IPS-15b (cell line): ENCODE results near the gene TMPRSS2.
A peak's percentile ranks its signal among the peaks of the same experiment; 100 is the strongest.

ENCODE experiments used
- H3K27me3 ChIP-seq: one replicate; pipeline ENCODE4 v1.6.1; 2013; ENCODE audit warnings: low read length; ENCODE audit not compliant: control insufficient read depth, insufficient read depth
- H3K36me3 ChIP-seq: one replicate; pipeline ENCODE4 v1.6.1; 2013; ENCODE audit warnings: low read length; ENCODE audit not compliant: control insufficient read depth, insufficient read depth
- H3K4me1 ChIP-seq: one replicate; pipeline ENCODE4 v1.6.1; 2013; ENCODE audit warnings: mild to moderate bottlenecking, low read length; ENCODE audit not compliant: control insufficient read depth, insufficient read depth
- H3K4me3 ChIP-seq: one replicate; pipeline ENCODE4 v1.5.1; 2013; ENCODE audit warnings: low read depth, low read length
- H3K9ac ChIP-seq: one replicate; pipeline ENCODE4 v1.6.1; 2013; ENCODE audit warnings: low read depth, mild to moderate bottlenecking, low read length
- H3K9me3 ChIP-seq: one replicate; pipeline ENCODE4 v1.6.1; 2013; ENCODE audit warnings: mild to moderate bottlenecking, low read length; ENCODE audit not compliant: control insufficient read depth, insufficient read depth

TMPRSS2 gene

GRCh38 chr21:41508415-41509144 is 622 bp upstream of the TMPRSS2 start:
- Histone ChIP-seq H3K9me3 (no peaks in the 10 kb centered on the region), H3K4me3 (peak overlapping the region; percentile 68), H3K36me3 (peaks cover 2% of the 10 kb centered on the region), H3K9ac (peak overlapping the region; percentile 24), H3K4me1 (peaks cover 13% of the 10 kb centered on the region), H3K27me3 (peaks cover 20% of the 10 kb centered on the region)

- Histone ChIP-seq H3K36me3 (peaks cover 2% of the 10 kb centered on the region), H3K27me3 (peaks cover 20% of the 10 kb centered on the region), H3K9me3 (no peaks in the 10 kb centered on the region), H3K4me1 (peaks cover 13% of the 10 kb centered on the region), H3K9ac (peak overlapping the region; percentile 54), H3K4me3 (peak overlapping the region; percentile 80)
Measured at GRCh38 chr21:41506611-41507520, 1.1 kb downstream of the TMPRSS2 start.

- Histone ChIP-seq H3K27me3 (peaks cover 20% of the 10 kb centered on the region), H3K4me1 (peaks cover 13% of the 10 kb centered on the region), H3K4me3 (peak overlapping the region; percentile 80), H3K36me3 (peaks cover 2% of the 10 kb centered on the region), H3K9ac (no peak overlapping the region), H3K9me3 (no peaks in the 10 kb centered on the region)
Measured at GRCh38 chr21:41506005-41506594, 1.9 kb downstream of the TMPRSS2 start.

GRCh38 chr21:41504030-41504429 is 3.9 kb downstream of the TMPRSS2 start:
- Histone ChIP-seq H3K9ac (no peak overlapping the region), H3K4me3 (no peak overlapping the region), H3K36me3 (peaks cover 2% of the 10 kb centered on the region), H3K4me1 (peaks cover 13% of the 10 kb centered on the region), H3K27me3 (peaks cover 20% of the 10 kb centered on the region), H3K9me3 (no peaks in the 10 kb centered on the region)

- Histone ChIP-seq H3K4me1 (peaks cover 10% of the 10 kb centered on the region), H3K9me3 (no peaks in the 10 kb centered on the region), H3K4me3 (no peak overlapping the region), H3K36me3 (peaks cover 2% of the 10 kb centered on the region), H3K27me3 (peaks cover 20% of the 10 kb centered on the region), H3K9ac (no peak overlapping the region)
Measured at GRCh38 chr21:41503331-41503730, 4.6 kb downstream of the TMPRSS2 start.

- Histone ChIP-seq H3K36me3 (peaks cover 2% of the 10 kb centered on the region), H3K27me3 (peaks cover 18% of the 10 kb centered on the region), H3K4me3 (no peak overlapping the region), H3K9ac (no peak overlapping the region), H3K4me1 (peaks cover 10% of the 10 kb centered on the region), H3K9me3 (no peaks in the 10 kb centered on the region)
Measured at GRCh38 chr21:41501919-41502318, 6.0 kb downstream of the TMPRSS2 start.

GRCh38 chr21:41500931-41501381 is 7.0 kb downstream of the TMPRSS2 start:
- Histone ChIP-seq H3K4me3 (no peak overlapping the region), H3K27me3 (peaks cover 9% of the 10 kb centered on the region), H3K36me3 (peaks cover 2% of the 10 kb centered on the region), H3K9ac (no peak overlapping the region), H3K9me3 (no peaks in the 10 kb centered on the region), H3K4me1 (peaks cover 4% of the 10 kb centered on the region)

GRCh38 chr21:41500363-41500762 is 7.6 kb downstream of the TMPRSS2 start:
- Histone ChIP-seq H3K36me3 (peaks cover under 1% of the 10 kb centered on the region), H3K4me3 (no peak overlapping the region), H3K9ac (no peak overlapping the region), H3K27me3 (peaks cover 3% of the 10 kb centered on the region), H3K9me3 (no peaks in the 10 kb centered on the region), H3K4me1 (no peaks in the 10 kb centered on the region)

GRCh38 chr21:41499920-41500319 is 8.0 kb downstream of the TMPRSS2 start:
- H3K9ac ChIP-seq = no peak overlapping the region
- no peaks in the 10 kb centered on the region for H3K4me1 ChIP-seq
- H3K4me3 ChIP-seq = no peak overlapping the region
- H3K36me3 ChIP-seq = no peaks in the 10 kb centered on the region
- no peaks in the 10 kb centered on the region for H3K27me3 ChIP-seq
- H3K9me3 ChIP-seq = no peaks in the 10 kb centered on the region

- no peak overlapping the region for H3K4me3 ChIP-seq
- H3K9me3 ChIP-seq = no peaks in the 10 kb centered on the region
- H3K36me3 ChIP-seq = no peaks in the 10 kb centered on the region
- H3K27me3 ChIP-seq = no peaks in the 10 kb centered on the region
- H3K9ac ChIP-seq = no peak overlapping the region
- no peaks in the 10 kb centered on the region for H3K4me1 ChIP-seq
Measured at GRCh38 chr21:41497788-41498187, 10.2 kb downstream of the TMPRSS2 start.

GRCh38 chr21:41497008-41497407 is 10.9 kb downstream of the TMPRSS2 start:
- Histone ChIP-seq H3K27me3 (no peaks in the 10 kb centered on the region), H3K4me3 (no peak overlapping the region), H3K9ac (no peak overlapping the region), H3K9me3 (no peaks in the 10 kb centered on the region), H3K36me3 (no peaks in the 10 kb centered on the region), H3K4me1 (no peaks in the 10 kb centered on the region)
